GM19467 (cell line): ENCODE measurements around the gene MYBPC3.
"Not testable (repeated sequence)": the region's sequence is repeated elsewhere in the genome, so short reads cannot be mapped to it uniquely, and the experiment has no call there.

ENCODE experiments used
- ATAC-seq: cut with Tn5 transposase; IDR thresholded peaks from one replicate; pipeline ENCODE4 v1.9.1; 2021; ENCODE audit warnings: mild to moderate bottlenecking, moderate library complexity; ENCODE audit not compliant: unreplicated experiment

MYBPC3 gene

GRCh38 chr11:47340980-47341775, 11.3 kb downstream of the MYBPC3 start:
- no peak for ATAC-seq

DNA sequence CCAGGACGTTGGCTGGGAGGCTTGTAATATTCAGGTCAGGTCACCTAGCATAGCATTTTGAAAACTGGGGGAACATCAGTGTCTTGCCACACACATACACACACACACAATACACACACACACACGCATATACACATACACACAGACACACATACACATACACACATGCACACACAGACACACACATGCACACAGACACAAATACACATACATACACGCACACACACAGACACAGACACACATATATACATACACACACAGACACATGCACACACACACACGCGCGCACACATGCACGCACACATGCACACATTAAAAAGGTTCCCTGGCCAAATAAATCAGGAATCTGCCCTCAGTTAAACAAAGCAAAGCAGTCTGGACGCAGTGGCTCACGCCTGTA, 12.5 kb downstream of the MYBPC3 start:
- no peak for ATAC-seq

GRCh38 chr11:47338396-47339241, 13.9 kb downstream of the MYBPC3 start:
- ATAC-seq, result no peak

- no peak for ATAC-seq
These were observed 15.1 kb downstream of the MYBPC3 start for GRCh38 chr11:47337229-47337924.

DNA sequence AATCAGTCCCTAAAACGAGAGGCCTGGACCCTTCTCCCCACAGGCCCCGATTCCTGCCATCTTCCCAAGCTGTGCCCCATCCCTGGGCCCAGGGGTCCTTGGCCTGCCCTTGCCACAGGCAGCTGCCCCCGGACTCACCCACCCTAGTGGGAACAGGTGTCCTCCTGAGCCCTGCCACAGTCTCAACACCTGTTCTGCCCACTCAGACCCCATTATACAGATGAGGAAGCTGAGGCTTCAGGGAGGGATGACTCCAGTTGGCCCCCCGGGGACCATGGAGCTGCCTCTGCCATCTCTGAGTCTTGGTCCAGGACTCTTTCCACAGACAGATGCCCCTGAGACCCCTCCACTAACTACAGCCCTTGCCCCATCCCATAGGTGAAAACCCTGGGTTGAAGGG, 15.9 kb downstream of the MYBPC3 start:
- no peak for ATAC-seq

- no peak for ATAC-seq
These were observed 16.8 kb downstream of the MYBPC3 start for GRCh38 chr11:47335733-47336132.

DNA sequence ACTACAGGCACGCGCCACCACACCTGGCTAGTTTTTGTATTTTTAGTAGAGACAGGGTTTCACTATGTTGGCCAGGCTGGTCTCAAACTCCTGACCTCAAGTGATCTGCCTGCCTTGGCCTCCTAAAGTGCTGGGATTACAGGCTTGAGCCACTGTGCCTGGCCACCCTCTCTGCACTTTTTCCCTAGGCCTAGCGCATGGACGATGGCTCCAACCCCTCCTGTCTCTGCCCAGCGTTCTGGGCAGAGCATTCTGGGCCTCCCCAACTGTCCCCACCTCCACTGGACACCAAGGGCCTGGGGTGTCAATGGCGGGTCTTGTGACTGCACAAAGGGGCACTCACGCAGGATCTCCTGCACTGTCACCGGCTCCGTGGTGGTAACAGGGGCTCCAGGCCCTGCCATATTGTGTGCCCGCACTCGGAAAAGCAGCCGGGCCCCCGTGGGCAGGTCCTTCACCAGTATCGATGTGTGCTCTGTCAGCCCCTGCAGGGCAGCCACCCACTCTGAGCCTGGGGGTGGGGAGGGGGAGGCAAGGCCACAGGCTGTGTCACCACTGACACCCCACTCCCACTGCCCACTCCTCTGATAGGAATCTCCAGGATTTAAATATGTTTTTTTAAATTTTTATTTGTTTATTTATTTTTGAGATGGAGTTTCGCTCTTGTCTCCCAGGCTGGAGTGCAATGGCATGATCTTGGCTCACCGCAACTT, 17.6 kb downstream of the MYBPC3 start:
- not testable (repeated sequence) for ATAC-seq

- ATAC-seq, result no peak
These were observed 18.5 kb downstream of the MYBPC3 start for GRCh38 chr11:47333886-47334443.

GRCh38 chr11:47333526-47333845, 19.0 kb downstream of the MYBPC3 start:
- ATAC-seq, result no peak

DNA sequence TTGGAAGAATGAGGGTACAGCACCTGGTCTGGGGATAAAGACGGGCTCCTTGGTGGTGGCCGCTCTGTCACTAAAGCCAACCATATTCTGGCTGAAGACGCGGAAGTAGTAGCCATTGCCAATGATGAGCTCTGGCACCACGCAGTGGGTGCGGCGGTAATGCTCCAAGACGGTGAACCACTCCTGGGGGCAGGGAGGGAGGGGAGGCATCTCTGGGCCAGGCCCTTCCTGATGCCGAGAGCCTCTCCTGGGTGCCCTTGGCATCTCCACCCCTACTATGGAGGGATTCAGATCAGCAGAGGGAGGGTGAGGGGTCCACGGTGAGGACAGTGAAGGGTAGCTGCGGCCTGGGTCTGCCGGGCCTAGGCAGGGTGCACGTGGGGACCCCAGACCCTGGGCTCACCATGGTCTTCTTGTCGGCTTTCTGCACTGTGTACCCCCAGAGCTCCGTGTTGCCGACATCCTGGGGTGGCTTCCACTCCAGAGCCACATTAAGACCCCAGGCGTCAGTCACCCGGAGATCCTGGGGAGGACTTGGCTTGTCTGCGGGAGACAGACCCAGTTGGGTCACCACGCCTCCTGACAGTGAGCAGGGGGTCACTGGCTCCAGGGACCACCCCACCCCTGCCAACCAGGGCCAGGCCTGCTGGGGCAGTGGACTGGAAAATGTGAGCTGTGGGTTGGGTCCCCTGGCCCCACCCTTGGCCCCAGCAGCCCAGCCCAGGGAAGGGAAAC, 19.5 kb downstream of the MYBPC3 start:
- ATAC-seq, result no peak

- ATAC-seq, result no peak
These were observed 20.2 kb downstream of the MYBPC3 start for GRCh38 chr11:47332303-47332711.

- ATAC-seq, result no peak
These were observed 20.8 kb downstream of the MYBPC3 start for GRCh38 chr11:47331454-47332302.

- no peak for ATAC-seq
These were observed 22.2 kb downstream of the MYBPC3 start for GRCh38 chr11:47329987-47330931.

- no peak for ATAC-seq
These were observed 23.0 kb downstream of the MYBPC3 start for GRCh38 chr11:47329431-47329986.

DNA sequence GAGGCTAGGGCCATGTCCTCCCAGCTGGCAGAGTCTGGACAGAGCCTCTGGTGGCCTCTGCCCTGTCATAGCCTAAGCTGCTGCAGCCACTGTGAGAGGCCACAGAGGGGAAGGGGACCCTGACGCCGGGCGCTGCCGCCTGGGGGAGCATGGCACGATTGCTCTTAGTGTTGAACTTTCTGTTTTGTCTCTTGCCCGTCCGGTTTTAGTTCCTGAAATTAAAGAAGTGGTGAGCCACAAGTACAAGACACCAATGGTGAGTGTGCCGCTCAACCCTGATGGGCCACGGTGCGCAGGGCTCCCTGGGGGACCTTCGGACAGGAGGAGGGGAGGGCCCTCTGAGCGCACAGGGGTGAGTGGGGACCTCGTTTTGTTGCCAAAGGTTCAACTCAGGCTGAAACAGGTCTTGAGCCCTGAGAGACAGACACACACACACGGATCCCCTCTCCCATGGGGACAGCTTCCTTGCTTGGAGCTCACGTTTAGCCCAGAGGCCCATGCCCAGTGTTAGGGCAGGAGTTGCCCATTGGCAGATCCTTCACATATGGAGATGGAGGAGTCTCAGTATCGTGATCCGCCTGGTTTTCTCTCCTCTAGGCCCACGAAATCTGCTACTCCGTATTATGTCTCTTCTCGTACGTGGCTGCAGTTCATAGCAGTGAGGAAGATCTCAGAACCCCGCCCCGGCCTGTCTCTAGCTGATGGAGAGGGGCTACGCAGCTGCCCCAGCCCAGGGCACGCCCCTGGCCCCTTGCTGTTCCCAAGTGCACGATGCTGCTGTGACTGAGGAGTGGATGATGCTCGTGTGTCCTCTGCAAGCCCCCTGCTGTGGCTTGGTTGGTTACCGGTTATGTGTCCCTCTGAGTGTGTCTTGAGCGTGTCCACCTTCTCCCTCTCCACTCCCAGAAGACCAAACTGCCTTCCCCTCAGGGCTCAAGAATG, 23.8 kb downstream of the MYBPC3 start:
- ATAC-seq, result peak; percentile 44

- ATAC-seq, result no peak
These were observed 24.6 kb downstream of the MYBPC3 start for GRCh38 chr11:47327949-47328348.

DNA sequence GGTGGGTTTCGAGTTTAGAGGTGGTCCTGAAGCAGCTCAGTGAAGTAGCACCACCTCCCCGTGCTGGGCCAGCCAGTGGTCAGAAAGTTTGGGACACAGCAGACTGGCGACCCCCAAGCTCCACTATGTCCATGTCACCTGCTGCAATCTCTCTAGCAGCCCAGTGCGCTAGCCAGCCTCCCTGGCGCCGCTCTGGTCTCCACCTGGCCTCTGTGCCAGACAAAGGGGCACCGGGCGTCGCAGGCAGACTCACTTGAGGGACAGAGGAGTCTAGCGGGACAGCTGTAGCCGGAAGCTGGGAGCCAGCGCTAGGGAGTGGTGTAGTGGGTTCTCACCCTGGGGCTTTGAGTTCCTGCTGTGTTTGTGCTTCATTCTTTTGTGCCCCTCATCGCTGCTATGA, 25.5 kb downstream of the MYBPC3 start:
- ATAC-seq, result no peak
